GM12873 (cell line): Measurements from ENCODE around the gene CLMP.

Experiments used
- CTCF ChIP-seq: IDR thresholded peaks from 2 replicates; pipeline ENCODE4 v1.5.1; 2012; ENCODE audit warnings: low read depth, mild to moderate bottlenecking, moderate library complexity, low read length, control low read depth; ENCODE audit not compliant: insufficient read depth; ENCODE audit errors: missing control alignments

The CLMP gene

GRCh38 chr11:123194337-123195187 lies 486 bp downstream of the CLMP start:
- no peak for TF ChIP-seq CTCF

- no peak for TF ChIP-seq CTCF
Observed at GRCh38 chr11:123193742-123194141, 1.3 kb downstream of the CLMP start.

GRCh38 chr11:123191939-123192338 lies 3.1 kb downstream of the CLMP start:
- no peak for TF ChIP-seq CTCF

GRCh38 chr11:123190518-123190917 lies 4.5 kb downstream of the CLMP start:
- TF ChIP-seq CTCF, result no peak

GRCh38 chr11:123188508-123189165 lies 6.4 kb downstream of the CLMP start:
- TF ChIP-seq CTCF, result no peak

GRCh38 chr11:123187665-123188507 lies 7.2 kb downstream of the CLMP start:
- no peak for TF ChIP-seq CTCF

- no peak for TF ChIP-seq CTCF
Observed at GRCh38 chr11:123187248-123187647, 7.8 kb downstream of the CLMP start.
